GM12865 (cell line): Measurements from ENCODE around the gene EEF1AKMT3.
"Not testable (repeated sequence)": the region's sequence is repeated elsewhere in the genome, so short reads cannot be mapped to it uniquely, and the experiment has no call there.

ENCODE experiments used
- DNase-seq: peaks from one replicate; pipeline ENCODE4 v3.0.0; 2010; ENCODE audit warnings: low read depth
- H3K4me3 ChIP-seq: 2 replicates; pipeline ENCODE4 v1.5.1; 2011; ENCODE audit warnings: mild to moderate bottlenecking, low read depth, low read length, control low read depth
- TF ChIP-seq, protein P1 (sequence below): IDR thresholded peaks from 2 replicates; pipeline ENCODE4 v1.5.1; 2011; ENCODE audit warnings: low read length, control low read depth, low read depth, inconsistent platforms; ENCODE audit not compliant: insufficient read depth; ENCODE audit errors: missing control alignments

Gene EEF1AKMT3

GRCh38 chr12:57767876-57768275 is 4.5 kb upstream of the EEF1AKMT3 start:
- TF ChIP-seq, protein P1, sequence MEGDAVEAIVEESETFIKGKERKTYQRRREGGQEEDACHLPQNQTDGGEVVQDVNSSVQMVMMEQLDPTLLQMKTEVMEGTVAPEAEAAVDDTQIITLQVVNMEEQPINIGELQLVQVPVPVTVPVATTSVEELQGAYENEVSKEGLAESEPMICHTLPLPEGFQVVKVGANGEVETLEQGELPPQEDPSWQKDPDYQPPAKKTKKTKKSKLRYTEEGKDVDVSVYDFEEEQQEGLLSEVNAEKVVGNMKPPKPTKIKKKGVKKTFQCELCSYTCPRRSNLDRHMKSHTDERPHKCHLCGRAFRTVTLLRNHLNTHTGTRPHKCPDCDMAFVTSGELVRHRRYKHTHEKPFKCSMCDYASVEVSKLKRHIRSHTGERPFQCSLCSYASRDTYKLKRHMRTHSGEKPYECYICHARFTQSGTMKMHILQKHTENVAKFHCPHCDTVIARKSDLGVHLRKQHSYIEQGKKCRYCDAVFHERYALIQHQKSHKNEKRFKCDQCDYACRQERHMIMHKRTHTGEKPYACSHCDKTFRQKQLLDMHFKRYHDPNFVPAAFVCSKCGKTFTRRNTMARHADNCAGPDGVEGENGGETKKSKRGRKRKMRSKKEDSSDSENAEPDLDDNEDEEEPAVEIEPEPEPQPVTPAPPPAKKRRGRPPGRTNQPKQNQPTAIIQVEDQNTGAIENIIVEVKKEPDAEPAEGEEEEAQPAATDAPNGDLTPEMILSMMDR, result no peak
- H3K4me3 ChIP-seq, result no peak overlapping the region
- DNase-seq, result no peak

- DNase-seq, result no peak
- H3K4me3 ChIP-seq, result no peak overlapping the region
- TF ChIP-seq, protein P1, result no peak
Measured at GRCh38 chr12:57769594-57769993, 2.8 kb upstream of the EEF1AKMT3 start.

DNA sequence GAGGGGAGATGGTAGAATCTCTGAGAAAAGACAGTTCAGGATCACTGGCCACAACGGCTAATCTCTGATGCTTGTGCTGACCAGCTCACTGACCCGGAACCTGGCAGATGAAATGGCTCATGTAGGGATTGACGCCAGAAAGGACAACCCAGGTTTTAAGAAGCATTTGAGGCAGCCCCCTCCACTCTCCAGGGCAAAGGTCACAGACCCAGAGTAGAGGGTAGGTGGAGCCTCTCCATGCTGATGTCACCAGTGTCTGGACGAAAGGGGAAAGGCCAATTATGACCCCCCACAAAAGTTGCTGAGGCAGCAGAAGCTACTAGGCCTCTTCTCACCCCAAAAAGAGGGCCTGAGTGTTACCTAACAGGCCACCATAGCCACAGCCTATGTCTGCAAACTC is 1.7 kb upstream of the EEF1AKMT3 start:
- no peak overlapping the region for H3K4me3 ChIP-seq
- DNase-seq, result no peak
- TF ChIP-seq, protein P1, result no peak

DNA sequence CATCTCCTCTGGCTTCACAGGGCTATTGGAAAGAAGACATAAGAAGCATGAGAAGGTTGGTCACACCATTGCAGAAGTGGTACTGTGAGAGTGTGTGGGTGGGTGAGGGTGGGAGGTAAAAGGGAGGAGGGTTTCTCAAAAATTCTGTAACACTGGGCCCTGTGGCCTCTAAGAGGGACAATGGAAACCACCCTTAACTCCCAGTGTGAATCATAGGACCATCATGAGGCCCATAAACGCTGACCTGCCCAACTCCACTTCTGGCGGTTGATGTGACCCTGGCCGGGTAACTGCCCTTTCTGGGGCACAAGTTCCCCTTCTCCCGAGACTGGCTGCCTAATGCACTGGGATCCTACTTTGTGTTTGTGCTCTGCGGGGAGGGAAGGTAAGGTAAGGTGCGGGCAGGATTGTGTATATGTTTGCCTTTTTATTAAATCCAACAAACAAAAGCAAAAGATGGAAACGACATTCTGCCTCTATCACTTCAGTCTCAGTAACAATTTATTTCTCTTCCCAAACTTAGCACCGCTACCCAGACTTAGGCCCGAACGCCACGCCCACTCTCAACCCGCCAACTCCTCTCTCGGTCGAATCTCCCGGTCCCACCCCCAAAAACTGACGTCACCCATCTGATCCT is 1.1 kb upstream of the EEF1AKMT3 start:
- peak overlapping the region; percentile 91 for H3K4me3 ChIP-seq
- TF ChIP-seq, protein P1, result no peak
- DNase-seq, result peak; percentile 91

DNA sequence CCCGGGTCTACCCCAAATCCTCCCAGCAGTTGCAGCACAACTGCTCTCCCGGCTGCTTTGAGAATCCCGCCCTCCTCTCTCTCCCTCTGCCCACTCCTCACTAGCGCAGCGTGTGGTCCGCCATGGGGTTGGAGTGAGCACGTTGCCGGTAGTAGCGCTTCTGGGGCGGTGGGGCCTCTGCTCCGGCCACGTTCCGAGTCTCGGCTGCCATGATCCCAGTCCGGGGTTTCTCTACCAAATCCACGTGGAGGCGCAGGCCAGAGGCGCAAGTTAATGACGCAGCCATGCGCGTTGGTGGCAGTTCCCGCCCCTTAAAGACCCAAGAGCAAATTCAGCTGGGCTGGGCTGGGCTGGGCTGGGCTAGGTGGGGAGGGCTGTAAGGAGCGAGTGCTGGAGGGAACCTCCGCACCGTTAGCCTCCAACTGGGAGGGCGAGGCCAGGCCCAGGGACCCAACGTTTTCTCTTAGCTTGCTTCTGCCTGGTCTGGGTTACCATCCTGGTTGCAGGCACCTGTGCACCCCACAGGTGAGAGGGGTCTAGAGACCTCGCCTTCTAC is 463 bp upstream of the EEF1AKMT3 start, which contains the start of gene METTL1:
Gene METTL1 (minus strand): TSS at position 233 of the 556 bp plus-strand sequence. CDS start 22 bp downstream, at position 211.
- peak; percentile 96 for DNase-seq
- TF ChIP-seq, protein P1, result no peak
- H3K4me3 ChIP-seq, result peak within 1 kb of the TSS; percentile 91

- DNase-seq, H3K4me3 ChIP-seq: not testable (repeated sequence)
Measured at GRCh38 chr12:57774634-57775033, 2.2 kb downstream of the EEF1AKMT3 start.

DNA sequence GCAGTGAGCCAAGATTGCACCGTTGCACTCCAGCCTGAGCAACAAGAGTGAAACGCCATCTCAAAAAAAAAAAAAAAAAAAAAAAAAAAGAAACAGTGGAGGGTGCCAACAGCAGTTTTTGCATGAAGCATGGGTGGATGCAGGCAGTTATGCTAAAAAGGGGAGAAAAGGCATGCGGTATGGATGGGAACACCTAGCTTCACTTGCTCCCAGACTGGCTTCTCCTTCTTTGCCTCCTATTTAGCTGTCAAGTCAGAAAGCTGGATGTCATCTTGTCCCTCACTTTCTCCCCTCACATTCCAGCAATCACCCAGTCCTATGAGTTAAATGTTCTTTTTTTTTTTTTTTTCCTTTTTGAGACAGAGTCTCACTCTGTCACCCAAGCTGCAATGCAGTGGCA is 2.6 kb downstream of the EEF1AKMT3 start:
- no peak for DNase-seq
- TF ChIP-seq, protein P1, result no peak

More for the DNA sequence above, 2.6 kb downstream of the EEF1AKMT3 start:
- H3K4me3 ChIP-seq, result no peak overlapping the region
